Mesenteric fat pad (tissue), 1 donor: Measurements from ENCODE around the gene AMHR2. TPM values are rescaled to one million over a fixed set of nuclear protein-coding genes. Genes with fewer than 3 reads are reported as not detected.
"Not testable (repeated sequence)": the region's sequence is repeated elsewhere in the genome, so short reads cannot be mapped to it uniquely, and the experiment has no call there.

ENCODE experiments used
- DNase-seq: peaks from one replicate; pipeline ENCODE4 v3.0.0-alpha.2; 2020; ENCODE audit warnings: low spot score
- total RNA-seq: library from RNA; stranded (reverse); fragmentation: NEBNext Ultra II Directional; extraction: Animal tissue kit (Norgen Biotek cat#: 25700); gene quantifications from one replicate; pipeline ENCODE4 v1.2.1, GENCODE V29; 2021
- donor health status: DM: yes; HTN: yes; CAD: no.

AMHR2 gene
- total RNA-seq, 1 donor from 2014 or later: not detected

DNA sequence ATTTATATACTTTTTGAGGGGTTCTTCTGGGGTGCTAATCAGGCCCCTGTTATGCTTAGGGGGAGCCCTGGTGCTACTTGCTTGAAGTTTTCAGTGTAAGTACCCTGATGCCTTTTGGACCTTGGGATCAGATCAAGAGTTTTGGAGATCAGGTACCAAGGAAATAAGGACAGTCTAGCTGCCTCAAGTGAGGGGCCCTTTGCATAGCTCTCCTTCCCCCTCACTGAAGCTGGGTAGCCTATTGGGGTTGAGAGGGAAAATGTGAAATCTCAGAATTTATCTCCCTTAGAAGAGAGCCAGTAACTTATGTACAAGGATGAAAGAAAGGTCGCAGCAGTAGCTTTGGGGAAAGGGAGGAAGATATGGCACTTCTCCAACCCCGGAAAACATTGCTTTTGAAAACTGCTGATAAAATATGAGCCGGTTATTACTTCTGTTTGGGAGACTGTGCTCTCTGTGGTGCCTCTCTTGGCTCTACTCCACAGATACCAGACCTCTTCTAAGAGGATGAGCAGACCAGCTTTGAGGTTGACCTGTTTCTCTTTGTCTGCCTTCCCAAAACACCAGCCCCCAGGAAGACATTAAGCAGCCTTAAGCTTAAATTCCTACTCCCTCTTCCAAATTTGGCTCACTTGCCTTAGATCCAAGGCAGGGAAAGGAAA is 8.8 kb upstream of the AMHR2 start:
- DNase-seq: peak; percentile 1

- peak; percentile 35 for DNase-seq
These were observed 7.8 kb upstream of the AMHR2 start for GRCh38 chr12:53415752-53416389.

- peak; percentile 51 for DNase-seq
These were observed 6.3 kb upstream of the AMHR2 start for GRCh38 chr12:53417291-53417816.

- DNase-seq: no peak
These were observed 5.4 kb upstream of the AMHR2 start for GRCh38 chr12:53418221-53418620.

GRCh38 chr12:53419756-53420155 is 3.9 kb upstream of the AMHR2 start:
- no peak for DNase-seq

DNA sequence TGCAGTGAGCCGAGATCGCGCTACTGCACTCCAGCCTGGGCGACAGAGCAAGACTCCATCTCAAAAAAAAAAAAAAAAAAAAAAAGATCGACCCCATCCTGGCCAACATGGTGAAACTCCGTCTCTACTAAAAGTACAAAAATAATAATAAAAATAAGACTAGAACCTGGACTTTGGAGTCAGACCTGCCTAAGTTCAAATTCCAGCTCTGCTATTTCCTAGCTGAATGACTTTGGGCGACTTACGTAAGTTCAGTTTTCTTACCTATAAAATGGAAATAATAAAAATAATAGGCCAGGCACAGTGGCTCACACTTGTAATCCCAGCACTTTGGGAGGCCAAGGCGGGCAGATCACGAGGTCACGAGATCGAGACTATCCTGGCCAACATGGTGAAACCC is 1.4 kb upstream of the AMHR2 start:
- peak; percentile 9 for DNase-seq

- peak; percentile 41 for DNase-seq
These were observed 1.2 kb downstream of the AMHR2 start for GRCh38 chr12:53424626-53425514.

- peak; percentile 75 for DNase-seq
These were observed 2.0 kb downstream of the AMHR2 start for GRCh38 chr12:53425515-53426150.

GRCh38 chr12:53427905-53428594 is 4.4 kb downstream of the AMHR2 start:
- peak; percentile 49 for DNase-seq

GRCh38 chr12:53428741-53429140 is 5.1 kb downstream of the AMHR2 start:
- peak; percentile 22 for DNase-seq

GRCh38 chr12:53430116-53430515 is 6.5 kb downstream of the AMHR2 start:
- peak; percentile 69 for DNase-seq

- peak; percentile 57 for DNase-seq
These were observed 7.5 kb downstream of the AMHR2 start for GRCh38 chr12:53431187-53431586.

DNA sequence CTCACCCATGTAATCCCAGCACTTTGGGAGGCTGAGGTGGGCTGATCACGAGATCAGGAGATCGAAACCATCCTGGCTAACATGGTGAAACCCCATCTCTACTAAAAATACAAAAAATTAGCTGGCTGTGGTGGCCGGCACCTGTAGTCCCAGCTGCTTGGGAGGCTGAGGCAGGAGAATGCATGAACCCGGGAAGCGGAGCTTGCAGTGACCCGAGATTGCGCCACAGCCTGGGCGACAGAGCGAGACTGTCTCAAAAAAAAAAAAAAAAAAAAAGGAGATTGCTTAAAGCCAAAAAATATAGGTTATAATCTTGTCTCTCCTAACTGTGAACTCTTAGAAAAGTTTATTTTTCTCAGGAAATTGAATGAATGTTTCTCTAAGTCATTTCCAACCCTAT is 11.7 kb downstream of the AMHR2 start:
- not testable (repeated sequence) for DNase-seq

GRCh38 chr12:53439582-53439981 is 15.9 kb downstream of the AMHR2 start:
- not testable (repeated sequence) for DNase-seq

DNA sequence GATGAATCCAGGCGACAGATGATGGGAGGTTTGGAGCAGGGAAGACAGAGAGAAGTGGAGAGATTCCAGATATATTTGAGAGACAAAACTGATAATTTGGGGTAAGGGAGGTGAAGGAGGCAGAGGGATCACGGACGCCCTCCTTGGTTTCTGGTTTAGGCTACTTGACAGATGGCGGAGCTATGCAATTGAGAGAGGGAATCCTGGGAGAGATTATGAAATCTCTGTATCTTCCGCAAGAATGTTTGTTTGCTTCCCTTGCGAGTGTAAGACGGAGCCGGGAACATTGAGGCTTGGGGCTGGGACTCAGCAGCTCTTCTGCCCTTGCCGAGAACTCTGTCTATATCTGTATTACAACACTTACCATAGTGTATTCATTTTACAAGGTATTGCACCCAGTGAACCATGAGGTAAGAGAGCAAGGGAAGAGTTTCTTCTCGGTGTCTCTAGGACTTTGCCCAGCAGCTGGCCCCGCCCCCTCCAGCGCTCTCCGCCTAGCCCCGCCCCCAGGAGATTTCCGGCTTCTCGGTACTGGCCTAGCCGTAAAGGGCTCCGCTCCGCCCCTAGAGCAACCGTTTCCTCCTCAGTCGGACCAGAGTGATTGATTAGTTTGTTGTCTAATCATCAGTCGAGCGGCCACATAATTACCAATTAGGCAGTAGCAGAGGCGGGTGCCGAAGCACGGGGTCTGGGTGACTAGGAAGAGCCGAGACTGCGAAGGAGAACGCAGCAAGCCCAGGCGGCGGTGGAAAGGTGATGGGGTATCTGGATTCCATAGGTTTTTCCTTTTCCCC is 17.6 kb downstream of the AMHR2 start, which contains the start of gene PRR13:
PRR13 (plus strand) TSS at position 695 of the 794 bp plus-strand sequence. CDS start 981 bp downstream, outside the sequence.
- peak; percentile 98 for DNase-seq

GRCh38 chr12:53443955-53444354 is 20.3 kb downstream of the AMHR2 start:
- DNase-seq: peak; percentile 4

- peak; percentile 59 for DNase-seq
These were observed 21.1 kb downstream of the AMHR2 start for GRCh38 chr12:53444593-53445325.

DNA sequence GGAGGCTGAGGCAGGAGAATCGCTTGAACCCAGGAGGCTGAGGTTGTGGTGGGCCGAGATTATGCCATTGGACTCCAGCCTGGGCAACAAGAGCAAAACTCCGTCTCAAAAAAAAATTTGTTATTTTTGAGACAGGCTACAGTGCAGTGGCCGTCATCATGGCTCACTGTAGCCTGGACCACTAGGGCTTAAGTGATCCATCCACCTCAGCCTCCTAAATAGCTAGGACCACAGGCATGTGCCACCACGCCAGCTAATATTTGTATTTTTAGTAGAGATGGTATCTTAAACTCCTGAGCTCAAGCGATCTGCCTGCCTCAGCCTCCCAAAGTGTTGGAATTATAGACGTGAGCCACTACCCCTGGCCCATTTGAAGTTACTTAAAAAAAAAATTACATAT is 27.3 kb downstream of the AMHR2 start:
- no peak for DNase-seq

DNA sequence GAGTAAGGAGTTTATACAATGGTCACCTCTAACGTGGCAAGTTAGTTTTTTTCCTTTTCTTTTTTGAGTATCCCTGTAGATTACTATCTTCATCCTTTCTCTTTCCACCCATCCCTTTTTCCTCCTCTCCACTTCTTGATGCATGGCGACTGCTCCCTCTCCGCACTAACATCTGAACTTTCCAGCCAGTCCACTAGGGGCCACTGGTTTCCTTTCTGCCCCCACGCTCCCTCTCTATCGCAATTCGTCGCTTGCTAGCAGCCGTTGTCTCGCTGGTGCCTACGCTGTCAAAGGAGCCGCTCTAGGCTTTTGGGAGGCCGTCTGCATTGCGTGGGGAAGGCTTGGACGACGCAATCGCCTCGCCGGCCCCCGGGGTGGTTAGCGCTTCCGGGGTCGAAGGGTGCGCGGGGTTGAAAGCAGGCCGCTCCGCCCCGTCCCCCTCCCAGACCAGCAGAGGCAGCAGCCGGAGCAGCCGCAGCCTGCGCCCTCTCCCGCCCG is 28.1 kb downstream of the AMHR2 start, which contains the start of gene PCBP2:
PCBP2 (plus strand) TSS at position 442 of the 498 bp plus-strand sequence. CDS start 2,699 bp downstream, outside the sequence.
- DNase-seq: peak; percentile 98
